Uterus (tissue), 2 donors: ENCODE measurements around the gene JARID2.

Source experiments
- CTCF ChIP-seq, 4 experiments: fragments of 200-600 bp in 2 of 4; fragments of 450-650 bp in 2 of 4; sonication (generic) in 2 of 4; IDR thresholded peaks; one replicate each; pipeline ENCODE4 v1.5.1; 2016 to 2019; ENCODE audit warnings: antibody characterized with exemption in 4 of 4, mild to moderate bottlenecking in 2 of 4, moderate library complexity in 1 of 4
- POLR2A ChIP-seq, 2 donors: fragments of 450-650 bp; IDR thresholded peaks; one replicate each; pipeline ENCODE4 v1.6.1; 2016; ENCODE audit warnings: antibody characterized with exemption in 2 of 2, mild to moderate bottlenecking in 1 of 2, moderate library complexity in 1 of 2

GRCh38 chr6:15362274-15363160, 116.6 kb downstream of the JARID2 start:
- TF ChIP-seq CTCF (IDR thresholded peaks at IDR 0.05) (no peak), POLR2A (IDR thresholded peaks at IDR 0.05) (no peak)
